ENCODE results near the gene ARNT2. TPM values are rescaled to one million over a fixed set of nuclear protein-coding genes. Genes with fewer than 3 reads are reported as not detected.

Gene ARNT2
- total RNA-seq, 1 donor from 2014 or later = 3.6 TPM

GRCh38 chr15:80570553-80570952, 166.4 kb downstream of the ARNT2 start:
- Histone ChIP-seq H3K4me1 (peaks cover 3% of the 10 kb centered on the region), H3K4me3 (no peak overlapping the region), H3K27ac (replicated peaks) (no peak overlapping the region), H3K36me3 (no peaks in the 10 kb centered on the region), H3K9me3 (replicated peaks) (no peaks in the 10 kb centered on the region), H3K27me3 (ENCODE audit: low read depth) (peaks cover 24% of the 10 kb centered on the region)
- no peak for TF ChIP-seq CTCF (IDR thresholded peaks at IDR 0.05; ENCODE audit: borderline replicate concordance)
- DNase-seq = no peak
- intact Hi-C loops (cut with micrococcal nuclease) = no loop called here

GRCh38 chr15:80572337-80572736, 168.2 kb downstream of the ARNT2 start:
- Histone ChIP-seq H3K4me3 (no peak overlapping the region), H3K36me3 (no peaks in the 10 kb centered on the region), H3K27ac (replicated peaks) (no peak overlapping the region), H3K9me3 (replicated peaks) (no peaks in the 10 kb centered on the region), H3K4me1 (peaks cover 3% of the 10 kb centered on the region), H3K27me3 (ENCODE audit: low read depth) (peaks cover 13% of the 10 kb centered on the region)
- TF ChIP-seq CTCF (IDR thresholded peaks at IDR 0.05; ENCODE audit: borderline replicate concordance) = no peak
- intact Hi-C loops (cut with micrococcal nuclease) = no loop called here
- DNase-seq = no peak

DNA sequence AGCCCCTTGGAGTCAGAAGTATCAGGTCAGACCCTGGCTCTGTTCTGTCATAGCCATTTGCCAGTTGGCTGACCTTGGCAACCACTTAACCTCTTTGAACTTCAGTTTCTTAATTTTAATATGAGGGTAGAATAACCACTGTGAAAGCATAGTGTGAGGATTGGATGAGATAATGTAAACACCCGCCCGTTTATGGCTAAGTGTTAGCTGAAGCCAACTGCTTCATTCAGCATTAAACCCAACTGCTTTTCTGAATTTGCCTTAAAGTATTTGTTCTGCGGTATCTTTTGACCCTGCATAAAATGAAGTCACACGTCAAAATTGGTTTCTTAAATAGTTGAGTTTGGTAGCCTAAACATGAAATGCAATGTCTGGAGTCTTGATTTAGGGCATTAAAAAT, 169.4 kb downstream of the ARNT2 start:
- H3K27me3 ChIP-seq (ENCODE audit: low read depth) = peaks cover 11% of the 10 kb centered on the region
- H3K27ac ChIP-seq (replicated peaks) = no peak overlapping the region
- intact Hi-C loops (cut with micrococcal nuclease) = no loop called here
- H3K4me1 ChIP-seq = no peaks in the 10 kb centered on the region
- no peak for TF ChIP-seq CTCF (IDR thresholded peaks at IDR 0.05; ENCODE audit: borderline replicate concordance)
- H3K4me3 ChIP-seq = no peak overlapping the region
- no peaks in the 10 kb centered on the region for H3K36me3 ChIP-seq
- DNase-seq = no peak
- H3K9me3 ChIP-seq (replicated peaks) = no peaks in the 10 kb centered on the region

GRCh38 chr15:80574590-80574989, 170.4 kb downstream of the ARNT2 start:
- no peak for DNase-seq
- no peak overlapping the region for H3K4me3 ChIP-seq
- no peak overlapping the region for H3K27ac ChIP-seq (replicated peaks)
- intact Hi-C loops (cut with micrococcal nuclease) = no loop called here
- no peaks in the 10 kb centered on the region for H3K9me3 ChIP-seq (replicated peaks)
- no peaks in the 10 kb centered on the region for H3K36me3 ChIP-seq
- peaks cover 12% of the 10 kb centered on the region for H3K27me3 ChIP-seq (ENCODE audit: low read depth)
- no peaks in the 10 kb centered on the region for H3K4me1 ChIP-seq
- no peak for TF ChIP-seq CTCF (IDR thresholded peaks at IDR 0.05; ENCODE audit: borderline replicate concordance)

- DNase-seq = no peak
- Histone ChIP-seq H3K4me1 (no peaks in the 10 kb centered on the region), H3K27ac (replicated peaks) (no peak overlapping the region), H3K9me3 (replicated peaks) (no peaks in the 10 kb centered on the region), H3K4me3 (no peak overlapping the region), H3K27me3 (ENCODE audit: low read depth) (peaks cover 7% of the 10 kb centered on the region), H3K36me3 (no peaks in the 10 kb centered on the region)
- intact Hi-C loops (cut with micrococcal nuclease) = no loop called here
- TF ChIP-seq CTCF (IDR thresholded peaks at IDR 0.05; ENCODE audit: borderline replicate concordance) = no peak
Observed at GRCh38 chr15:80576519-80577090, 172.4 kb downstream of the ARNT2 start.

Measured in left ventricle myocardium inferior (tissue), 1 donor.